SW480 (cell line): ENCODE results near the gene EFHC1.

Experiments
- DNase-seq: peaks from one replicate; pipeline ENCODE4 v3.0.0-alpha.2; 2016; ENCODE audit warnings: low spot score

EFHC1 gene

GRCh38 chr6:52518279-52518945 is 98.3 kb downstream of the EFHC1 start:
- DNase-seq, result no peak

DNA sequence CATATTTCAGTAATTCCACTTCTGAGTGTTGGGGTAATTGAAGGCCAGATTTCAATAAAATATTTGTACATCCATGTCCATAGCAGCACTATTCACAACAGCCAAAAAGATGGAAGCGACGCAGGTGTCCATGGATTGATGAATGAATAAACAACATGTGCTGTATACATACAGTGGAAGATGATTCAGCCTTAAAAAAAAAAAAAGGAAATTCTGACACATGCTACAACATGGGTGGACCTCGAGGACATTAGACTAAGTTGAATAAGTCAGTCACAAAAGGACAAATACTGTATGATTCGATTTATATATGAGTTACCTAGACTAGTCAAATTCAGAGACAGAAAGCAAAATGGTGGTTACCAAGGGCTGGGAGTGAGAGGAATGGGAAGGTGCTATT is 99.5 kb downstream of the EFHC1 start:
- DNase-seq, result no peak

- DNase-seq, result no peak
Observed at GRCh38 chr6:52522151-52522626, 102.0 kb downstream of the EFHC1 start.

GRCh38 chr6:52522655-52523054 is 102.5 kb downstream of the EFHC1 start:
- no peak for DNase-seq

DNA sequence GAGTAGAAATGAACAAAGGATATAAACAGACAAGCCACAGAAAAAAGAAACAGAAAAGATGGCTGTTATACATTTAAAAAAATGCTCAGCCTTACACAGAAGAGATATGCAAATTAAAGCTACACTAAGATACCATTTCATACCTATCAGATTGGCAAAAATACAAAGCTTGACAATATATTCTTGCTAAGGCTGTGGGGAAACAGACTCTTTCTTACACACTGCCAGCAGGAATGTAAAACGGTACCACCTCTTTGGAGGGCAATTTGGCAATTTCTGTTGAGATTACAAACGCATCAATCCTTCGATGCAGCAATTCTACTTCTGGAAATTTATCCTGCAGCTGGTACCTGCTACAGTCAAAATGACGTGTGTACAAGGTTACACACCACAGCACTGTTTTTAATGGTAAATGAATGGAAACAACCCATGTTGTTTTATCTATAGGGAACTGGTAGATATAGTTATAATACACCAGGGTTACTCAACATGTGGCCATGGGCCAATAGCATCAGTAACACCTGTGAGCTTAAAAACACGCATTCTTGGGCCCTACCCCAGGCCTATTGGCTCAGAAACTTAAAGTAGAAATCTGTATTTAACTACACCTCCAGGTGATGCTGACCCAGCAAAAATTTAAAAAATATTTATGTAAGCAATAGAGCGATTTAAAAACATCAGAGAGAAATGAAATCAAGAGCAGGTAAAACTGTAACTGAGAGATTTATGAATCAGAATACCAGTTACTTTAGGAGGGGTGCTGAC is 103.4 kb downstream of the EFHC1 start:
- DNase-seq, result no peak

DNA sequence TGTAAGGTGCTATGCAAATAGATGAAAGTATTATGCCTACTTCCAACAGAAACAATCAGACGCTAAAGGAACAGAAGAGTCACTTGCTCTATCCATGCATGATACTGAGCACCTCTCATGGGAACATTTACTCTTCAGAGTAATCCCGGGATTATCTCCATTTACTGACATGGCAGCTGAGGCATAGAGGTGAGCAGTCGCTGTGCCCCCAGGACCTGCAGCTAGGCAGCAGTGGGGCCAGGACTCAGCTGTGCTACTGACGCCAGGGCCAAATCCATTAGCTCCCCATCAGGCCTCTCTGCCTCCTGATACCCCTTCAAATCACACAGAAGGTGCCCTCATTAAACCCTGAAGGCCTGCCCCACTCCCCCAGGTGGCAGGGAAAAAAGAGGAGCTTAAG is 104.8 kb downstream of the EFHC1 start:
- DNase-seq, result no peak

GRCh38 chr6:52526634-52527033 is 106.5 kb downstream of the EFHC1 start:
- DNase-seq, result peak; percentile 49

GRCh38 chr6:52527436-52527835 is 107.3 kb downstream of the EFHC1 start:
- DNase-seq, result no peak

GRCh38 chr6:52529311-52529710 is 109.2 kb downstream of the EFHC1 start:
- DNase-seq, result no peak

DNA sequence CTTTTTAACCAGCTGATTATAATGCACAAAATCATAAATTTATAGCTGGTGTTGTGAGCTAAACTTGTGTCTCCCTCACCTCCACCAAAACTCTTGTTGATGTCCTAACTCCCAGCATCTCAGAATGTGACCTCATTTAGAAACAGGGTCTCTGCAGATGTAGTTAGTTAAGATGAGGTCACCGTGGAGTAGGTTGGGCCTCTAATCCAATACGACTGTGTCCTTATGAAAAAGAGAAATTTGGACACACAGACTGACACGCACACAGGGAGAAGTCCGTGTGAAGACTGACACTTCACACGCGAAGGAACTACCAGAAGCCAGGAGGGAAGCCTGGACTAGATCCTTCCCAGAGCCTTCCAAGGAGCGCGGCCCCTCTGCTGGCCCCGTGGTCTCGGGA is 110.2 kb downstream of the EFHC1 start:
- no peak for DNase-seq

DNA sequence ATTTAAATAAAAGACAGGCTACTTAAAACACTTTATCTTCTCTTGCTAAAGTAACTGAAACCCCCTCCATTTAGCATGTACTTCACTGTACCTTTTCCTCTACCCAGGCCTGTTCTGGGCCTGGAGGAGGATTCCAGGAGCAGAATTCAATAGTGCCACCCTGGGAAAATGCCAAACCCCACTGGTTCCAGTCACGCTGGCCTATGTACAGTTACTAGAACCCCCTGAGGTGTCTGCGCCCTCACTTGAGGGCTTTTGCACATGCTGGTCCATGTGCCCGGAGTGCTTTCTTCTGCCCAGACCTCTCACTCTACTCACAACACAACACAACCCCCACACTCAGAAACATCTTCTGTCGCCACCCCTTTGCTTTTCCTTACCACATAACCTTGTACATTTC is 111.3 kb downstream of the EFHC1 start:
- no peak for DNase-seq

GRCh38 chr6:52531834-52532233 is 111.7 kb downstream of the EFHC1 start:
- DNase-seq, result no peak

DNA sequence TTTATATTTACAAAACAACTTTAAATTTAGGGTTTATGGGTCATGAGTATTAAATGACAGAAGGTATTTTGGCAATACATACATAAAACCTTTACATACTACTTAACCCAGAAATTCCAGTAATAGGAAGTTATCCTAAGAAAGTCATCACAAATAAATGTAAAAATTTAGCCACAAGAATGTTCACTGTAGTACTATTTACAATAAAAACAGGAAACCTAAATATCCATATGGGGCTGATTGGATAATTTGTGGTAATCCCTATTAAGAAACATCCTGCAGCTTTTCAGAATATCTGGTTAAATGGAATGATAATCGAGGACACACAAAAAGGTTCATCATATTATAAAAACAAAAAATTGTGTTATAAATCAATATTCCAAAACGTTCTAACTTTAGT is 112.3 kb downstream of the EFHC1 start:
- DNase-seq, result no peak

DNA sequence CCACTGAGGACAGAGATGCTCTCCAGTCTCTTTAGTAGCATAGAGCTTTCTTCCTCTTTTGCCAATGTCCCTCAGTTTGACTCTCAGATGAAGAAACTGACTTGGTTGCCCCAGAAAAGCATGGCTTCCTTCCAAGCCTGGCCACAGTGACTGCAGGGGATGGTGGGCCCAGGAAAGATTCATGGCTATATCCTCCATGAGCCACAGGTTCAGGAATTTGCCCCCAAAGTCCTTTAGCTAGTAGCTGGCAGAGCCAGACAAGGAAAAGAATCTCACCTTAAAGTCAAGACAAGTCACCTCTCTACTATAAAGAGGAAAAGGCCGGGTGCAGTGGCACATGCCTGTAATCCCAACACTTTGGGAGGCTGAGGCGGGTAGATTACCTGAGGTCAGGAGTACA is 113.3 kb downstream of the EFHC1 start:
- DNase-seq, result no peak

GRCh38 chr6:52534363-52534762 is 114.2 kb downstream of the EFHC1 start:
- no peak for DNase-seq

GRCh38 chr6:52534966-52535390 is 114.8 kb downstream of the EFHC1 start:
- DNase-seq, result no peak

GRCh38 chr6:52535711-52536423 is 115.7 kb downstream of the EFHC1 start:
- DNase-seq, result no peak

DNA sequence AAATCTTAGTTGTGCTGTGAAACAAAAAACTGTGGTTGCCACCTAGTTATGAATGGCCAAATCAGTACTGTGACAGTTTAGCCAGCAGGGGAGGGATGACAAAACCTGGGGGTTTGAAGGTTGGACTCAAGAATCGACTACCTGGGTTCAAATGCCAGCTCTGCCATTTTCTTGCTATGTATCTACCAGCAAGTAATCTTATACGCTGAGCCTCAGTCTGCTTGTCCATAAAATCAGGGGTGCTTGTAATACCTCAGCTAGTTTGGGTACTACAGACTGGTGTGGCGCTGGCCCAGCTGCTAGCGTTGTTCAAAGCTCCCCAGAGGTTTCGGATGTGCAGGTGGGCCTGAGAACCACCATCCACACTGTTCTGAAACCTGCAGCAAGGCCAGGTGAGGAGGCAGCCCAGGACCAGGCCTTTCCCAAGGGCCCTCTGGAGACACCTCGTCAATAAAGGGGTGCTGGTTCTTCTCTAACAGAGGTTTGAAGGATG is 116.3 kb downstream of the EFHC1 start:
- DNase-seq, result no peak

GRCh38 chr6:52537001-52537753 is 117.0 kb downstream of the EFHC1 start:
- no peak for DNase-seq

DNA sequence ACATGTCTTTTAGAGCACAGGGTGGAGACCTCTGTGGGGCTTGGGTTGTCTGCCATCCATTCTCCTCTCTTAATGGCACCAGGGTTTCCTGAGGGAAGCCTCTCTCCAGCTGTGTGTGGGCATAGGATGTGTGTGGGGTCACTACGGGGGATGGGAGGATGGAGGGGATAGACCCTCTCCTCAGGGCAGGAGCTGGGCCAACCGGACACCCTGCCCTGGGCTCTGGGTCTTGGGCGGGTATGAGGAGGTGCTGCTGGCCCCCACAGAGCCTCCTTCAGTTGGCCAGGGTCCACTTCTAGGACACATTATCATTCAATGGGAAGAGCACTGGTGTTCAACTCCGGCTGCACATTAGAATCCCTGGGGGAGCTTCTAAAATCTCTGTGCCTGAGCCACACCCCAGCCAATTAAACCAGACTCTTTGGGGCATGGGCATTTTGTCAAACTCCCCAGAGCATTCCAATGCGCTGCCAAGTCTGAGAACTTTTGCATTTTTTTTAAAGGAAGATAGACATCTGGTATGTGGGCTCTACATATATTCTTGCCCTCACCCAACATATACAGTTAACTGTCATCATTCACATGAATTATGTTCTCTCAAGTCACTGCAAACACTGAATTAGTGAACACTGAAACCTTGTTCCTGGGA is 118.2 kb downstream of the EFHC1 start:
- DNase-seq, result no peak

- no peak for DNase-seq
Observed at GRCh38 chr6:52538901-52539354, 118.8 kb downstream of the EFHC1 start.
